SW480 (cell line): ENCODE results near the gene SPOPL.
"Not testable (repeated sequence)": the region's sequence is repeated elsewhere in the genome, so short reads cannot be mapped to it uniquely, and the experiment has no call there.

Source experiments
- DNase-seq: peaks from one replicate; pipeline ENCODE4 v3.0.0-alpha.2; 2016; ENCODE audit warnings: low spot score

The SPOPL gene

GRCh38 chr2:138523673-138524042 lies 22.1 kb downstream of the SPOPL start:
- DNase-seq: not testable (repeated sequence)

- not testable (repeated sequence) for DNase-seq
These were observed 22.8 kb downstream of the SPOPL start for GRCh38 chr2:138524353-138524752.

GRCh38 chr2:138531913-138532312 lies 30.3 kb downstream of the SPOPL start:
- no peak for DNase-seq

GRCh38 chr2:138534791-138535190 lies 33.2 kb downstream of the SPOPL start:
- no peak for DNase-seq

- DNase-seq: no peak
These were observed 34.7 kb downstream of the SPOPL start for GRCh38 chr2:138536302-138536701.

- DNase-seq: no peak
These were observed 35.2 kb downstream of the SPOPL start for GRCh38 chr2:138536740-138537139.

GRCh38 chr2:138537170-138537915 lies 35.8 kb downstream of the SPOPL start:
- DNase-seq: no peak

- not testable (repeated sequence) for DNase-seq
These were observed 42.6 kb downstream of the SPOPL start for GRCh38 chr2:138544206-138544605.

GRCh38 chr2:138548796-138549195 lies 47.2 kb downstream of the SPOPL start:
- DNase-seq: no peak

- no peak for DNase-seq
These were observed 48.6 kb downstream of the SPOPL start for GRCh38 chr2:138550172-138550571.

GRCh38 chr2:138550670-138551287 lies 49.2 kb downstream of the SPOPL start:
- no peak for DNase-seq

GRCh38 chr2:138554123-138554522 lies 52.6 kb downstream of the SPOPL start:
- DNase-seq: no peak

GRCh38 chr2:138559641-138560040 lies 58.1 kb downstream of the SPOPL start:
- no peak for DNase-seq

GRCh38 chr2:138564586-138565229 lies 63.1 kb downstream of the SPOPL start:
- no peak for DNase-seq

- DNase-seq: no peak
These were observed 63.6 kb downstream of the SPOPL start for GRCh38 chr2:138565230-138565598.

- DNase-seq: no peak
These were observed 70.7 kb downstream of the SPOPL start for GRCh38 chr2:138572318-138572717.

GRCh38 chr2:138577066-138577465 lies 75.5 kb downstream of the SPOPL start:
- no peak for DNase-seq

GRCh38 chr2:138579556-138579955 lies 78.0 kb downstream of the SPOPL start:
- DNase-seq: no peak

GRCh38 chr2:138581909-138582308 lies 80.3 kb downstream of the SPOPL start:
- no peak for DNase-seq

GRCh38 chr2:138589663-138590062 lies 88.1 kb downstream of the SPOPL start:
- no peak for DNase-seq

- DNase-seq: no peak
These were observed 94.8 kb downstream of the SPOPL start for GRCh38 chr2:138596403-138596802.

- DNase-seq: no peak
These were observed 99.3 kb downstream of the SPOPL start for GRCh38 chr2:138600732-138601457.
